NAMALWA (cell line): ENCODE measurements around the gene TBC1D7.
"Not testable (repeated sequence)": the region's sequence is repeated elsewhere in the genome, so short reads cannot be mapped to it uniquely, and the experiment has no call there.

Experiments
- DNase-seq: peaks from one replicate; pipeline ENCODE4 v3.0.0-alpha.2; 2015; ENCODE audit warnings: low spot score

The TBC1D7 gene

DNA sequence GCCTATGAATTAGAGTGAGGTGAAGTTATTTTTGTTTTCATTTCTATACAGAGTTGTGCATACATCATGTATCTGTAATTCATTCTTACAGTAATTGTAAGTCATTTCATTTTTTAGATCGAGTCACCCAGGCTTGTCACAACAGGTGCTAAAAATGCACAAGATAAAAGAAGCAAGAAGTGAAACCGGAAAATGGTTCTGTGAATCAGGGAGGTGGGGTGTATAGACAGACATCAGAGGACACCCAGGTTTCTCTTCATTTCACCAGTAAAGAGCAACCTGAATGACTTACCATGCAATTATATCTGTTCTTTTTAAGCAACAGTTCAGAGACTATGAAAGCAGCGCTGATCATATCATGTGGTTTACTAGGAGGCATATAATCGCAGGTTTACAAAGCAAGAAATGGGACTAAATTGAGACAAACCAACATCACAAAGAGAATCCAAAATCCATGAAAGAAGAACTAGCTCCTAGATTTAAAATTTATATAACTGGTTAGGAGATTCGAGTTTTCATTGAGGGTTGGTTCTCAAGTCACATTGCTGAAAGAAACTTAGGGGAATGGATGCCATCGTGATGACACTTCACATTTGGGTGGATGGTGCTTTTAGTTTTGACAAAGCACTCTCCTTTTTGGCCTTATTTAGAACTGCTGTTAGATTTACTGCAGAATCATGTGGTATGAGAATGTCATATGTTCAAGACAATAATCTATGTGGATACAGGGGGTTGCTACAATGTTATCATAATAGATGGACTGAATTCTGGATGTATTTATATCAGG lies 27.9 kb upstream of the TBC1D7 start:
- DNase-seq: peak; percentile 84

DNA sequence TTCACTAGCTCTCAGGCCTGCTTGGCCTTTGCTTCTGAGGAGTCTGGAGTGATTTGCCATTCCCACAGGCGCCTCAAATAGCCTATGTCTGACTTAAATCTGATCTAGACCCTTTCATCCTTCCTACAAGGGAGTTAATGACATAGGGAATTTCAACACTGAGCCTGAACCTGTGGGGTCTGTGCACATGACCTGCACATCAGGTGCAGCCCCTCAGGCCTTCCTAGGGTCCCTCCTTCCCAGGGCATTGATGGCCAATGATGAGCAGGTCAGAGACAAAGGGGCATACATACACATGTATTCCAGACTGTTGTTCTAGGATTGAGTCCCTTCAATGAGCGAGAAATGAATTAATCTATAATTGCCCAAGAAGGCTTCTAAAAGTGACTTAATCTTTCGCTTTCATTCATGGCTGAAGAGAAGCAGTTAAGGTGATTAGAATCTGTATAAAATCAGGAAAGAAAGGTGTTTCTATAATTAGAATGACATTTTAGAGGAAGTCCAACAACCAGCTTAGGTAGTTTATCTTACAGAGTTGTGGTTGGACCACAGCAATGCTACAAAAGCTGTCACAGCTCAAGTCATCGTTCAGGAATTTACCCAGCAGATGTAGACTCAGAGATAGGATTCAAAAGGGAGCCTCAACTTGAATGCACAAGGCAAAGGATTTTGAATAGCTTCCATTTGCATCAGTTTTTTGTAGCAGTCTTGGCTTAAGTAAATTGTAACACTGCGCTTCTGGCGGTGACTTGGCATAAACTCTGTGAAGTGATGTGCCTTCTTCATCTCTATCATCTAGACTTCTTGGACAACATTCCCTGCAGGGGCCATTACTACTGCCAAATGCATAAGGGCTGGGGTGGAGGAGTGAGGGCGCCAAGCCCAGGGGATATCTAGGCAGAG lies 27.0 kb upstream of the TBC1D7 start:
- no peak for DNase-seq

DNA sequence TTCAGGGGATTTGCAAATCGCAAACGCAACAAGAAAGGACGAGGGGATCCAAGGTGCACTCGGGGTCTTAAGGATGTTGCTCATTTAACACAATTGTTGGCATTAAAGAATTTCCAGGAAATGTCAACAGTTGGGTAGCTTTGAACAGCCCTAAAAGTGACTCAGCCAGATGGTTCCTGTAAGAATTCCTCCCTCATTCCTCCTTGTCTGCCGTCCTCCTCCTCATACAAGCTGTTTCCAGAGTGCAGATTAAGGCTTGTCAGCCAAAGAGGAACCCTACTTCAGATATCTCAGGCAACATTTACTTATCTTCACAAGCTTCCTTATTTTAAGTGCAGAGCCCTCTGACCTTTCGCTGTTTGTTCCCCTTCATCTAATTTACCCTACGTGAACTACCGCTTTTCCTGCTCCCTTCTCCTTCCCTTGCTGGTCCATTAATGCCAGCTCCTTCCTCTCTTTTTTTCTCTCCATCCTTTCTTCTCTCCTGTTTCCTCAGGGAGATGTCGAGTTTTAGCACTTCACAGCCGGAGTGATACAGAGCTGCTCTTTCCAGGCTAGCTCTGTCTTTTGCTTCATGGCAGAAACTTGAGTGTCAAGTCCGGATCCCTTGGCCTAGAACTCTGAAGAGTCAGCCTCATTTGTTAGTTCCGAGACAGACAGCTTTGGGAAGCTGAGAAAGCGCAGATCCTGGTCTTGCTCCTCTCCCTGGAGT lies 26.1 kb upstream of the TBC1D7 start:
- DNase-seq: no peak

DNA sequence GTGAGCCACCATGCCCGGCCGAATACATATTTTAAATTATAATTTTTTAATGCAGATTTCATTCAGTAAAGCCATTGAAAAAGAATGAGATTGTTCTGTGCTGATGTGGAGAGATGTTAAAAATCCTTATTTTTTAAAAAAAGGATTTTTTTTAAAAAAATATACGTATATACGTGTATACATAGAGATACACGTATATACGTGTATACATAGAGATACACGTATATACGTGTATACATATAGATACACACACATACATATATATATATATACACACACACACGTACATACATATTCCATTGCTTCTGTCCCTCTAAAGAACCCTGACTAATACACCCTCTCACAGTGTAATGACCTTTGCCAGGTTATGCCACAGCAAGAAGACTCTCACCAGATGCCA lies 23.8 kb upstream of the TBC1D7 start:
- no peak for DNase-seq

DNA sequence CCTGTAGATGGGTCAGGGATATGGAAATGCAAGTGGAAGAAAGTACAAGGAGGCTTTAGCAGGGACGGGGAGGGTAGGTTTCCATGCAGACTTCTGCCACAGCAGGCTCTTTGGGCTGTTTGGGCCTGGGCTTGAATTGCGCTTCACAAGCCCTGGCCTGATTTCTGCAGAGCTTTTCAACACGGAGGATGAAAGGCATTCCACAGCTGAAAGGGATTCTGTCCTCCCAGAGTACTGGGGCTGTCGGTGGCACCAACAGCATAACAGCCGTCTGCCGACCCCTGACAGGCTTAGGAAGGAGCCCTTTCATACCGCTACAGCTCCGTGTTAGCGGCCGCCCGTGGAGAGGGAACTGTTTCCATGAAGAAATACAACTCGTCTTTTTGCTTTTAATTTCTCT lies 22.9 kb upstream of the TBC1D7 start:
- no peak for DNase-seq

DNA sequence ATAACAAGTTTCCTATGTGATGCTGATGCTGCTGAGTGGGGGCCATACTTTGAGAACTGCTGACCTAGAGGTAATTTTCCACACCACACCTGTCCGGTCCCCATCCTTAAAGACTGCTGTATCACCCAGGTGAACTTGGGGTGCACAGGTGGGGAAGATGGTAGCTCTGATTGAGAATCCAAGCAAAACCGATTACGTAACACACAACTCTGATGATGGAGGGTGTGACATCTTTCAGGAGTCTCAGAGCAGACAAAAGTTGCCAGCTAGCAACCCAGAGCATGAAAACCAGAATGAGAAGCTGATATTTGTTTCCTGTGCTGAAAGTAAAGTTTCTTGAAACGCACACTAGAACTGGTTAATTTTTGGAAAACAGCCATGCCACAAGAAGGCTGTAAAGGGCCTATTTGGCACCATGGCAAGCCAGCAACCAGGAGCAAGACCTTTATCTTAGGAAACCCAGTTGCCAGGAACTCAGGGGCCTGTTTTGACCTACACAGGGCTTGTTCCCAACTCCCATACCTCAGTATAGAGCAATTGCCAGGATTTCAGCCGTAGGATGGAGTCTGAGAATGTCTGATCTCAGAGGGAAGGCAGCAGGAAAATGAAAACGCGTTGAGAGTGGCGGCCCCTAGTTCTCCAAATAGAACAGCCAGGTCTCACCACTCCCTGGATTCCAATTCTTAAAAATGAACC lies 21.6 kb upstream of the TBC1D7 start:
- DNase-seq: no peak

DNA sequence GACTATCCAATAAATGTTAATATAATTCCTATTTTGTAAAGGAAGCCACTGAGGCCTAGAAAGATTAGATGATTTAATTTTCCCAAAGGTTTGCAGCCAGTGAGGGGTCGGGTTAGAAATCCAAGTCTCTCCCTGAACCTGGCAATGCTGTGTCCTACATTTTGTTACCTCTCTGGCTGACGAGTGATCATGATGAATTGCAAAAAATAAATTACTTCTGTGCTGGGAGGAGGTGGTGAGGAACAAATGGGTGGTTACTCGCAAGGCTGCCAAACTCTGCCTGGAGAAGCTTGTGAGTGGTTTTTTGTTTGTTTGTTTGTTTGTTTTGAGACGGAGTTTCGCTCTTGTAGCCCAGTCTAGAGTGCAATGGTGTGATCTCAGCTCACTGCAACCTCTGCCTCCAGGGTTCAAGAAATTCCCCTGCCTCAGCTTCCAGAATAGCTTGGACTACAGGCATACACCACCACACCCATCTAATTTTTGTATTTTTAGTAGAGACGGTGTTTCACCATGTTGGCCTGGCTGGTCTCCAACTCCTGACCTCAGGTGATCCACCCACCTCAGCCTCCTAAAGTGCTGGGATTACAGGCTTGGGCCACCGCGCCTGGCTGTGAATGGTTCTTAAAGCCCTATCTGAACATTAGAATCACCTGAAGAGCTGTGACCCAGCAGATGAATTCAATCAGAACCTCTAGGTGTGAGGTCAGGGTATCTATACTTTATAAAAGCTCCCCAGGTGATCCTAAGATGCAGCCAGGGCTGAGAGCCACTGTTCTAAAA lies 20.2 kb upstream of the TBC1D7 start:
- no peak for DNase-seq

DNA sequence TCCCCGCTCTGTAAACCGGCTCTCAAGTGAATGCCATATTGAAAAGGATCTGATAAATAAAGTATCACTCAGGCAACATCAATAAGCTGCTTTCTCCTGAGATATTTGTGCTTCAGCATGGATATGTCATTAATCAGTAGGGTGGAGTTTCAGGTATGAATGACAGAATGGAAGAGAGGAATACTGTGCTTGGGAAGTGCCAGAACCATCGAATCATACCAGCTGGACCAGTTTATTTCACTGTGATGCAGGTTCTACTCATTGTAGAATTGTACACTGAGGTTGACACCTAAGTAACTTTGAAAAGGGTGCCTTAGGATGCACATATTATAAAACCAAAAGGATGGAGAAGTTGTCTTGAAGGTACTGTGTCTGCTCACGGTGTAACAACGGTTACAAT lies 17.9 kb upstream of the TBC1D7 start:
- no peak for DNase-seq

DNA sequence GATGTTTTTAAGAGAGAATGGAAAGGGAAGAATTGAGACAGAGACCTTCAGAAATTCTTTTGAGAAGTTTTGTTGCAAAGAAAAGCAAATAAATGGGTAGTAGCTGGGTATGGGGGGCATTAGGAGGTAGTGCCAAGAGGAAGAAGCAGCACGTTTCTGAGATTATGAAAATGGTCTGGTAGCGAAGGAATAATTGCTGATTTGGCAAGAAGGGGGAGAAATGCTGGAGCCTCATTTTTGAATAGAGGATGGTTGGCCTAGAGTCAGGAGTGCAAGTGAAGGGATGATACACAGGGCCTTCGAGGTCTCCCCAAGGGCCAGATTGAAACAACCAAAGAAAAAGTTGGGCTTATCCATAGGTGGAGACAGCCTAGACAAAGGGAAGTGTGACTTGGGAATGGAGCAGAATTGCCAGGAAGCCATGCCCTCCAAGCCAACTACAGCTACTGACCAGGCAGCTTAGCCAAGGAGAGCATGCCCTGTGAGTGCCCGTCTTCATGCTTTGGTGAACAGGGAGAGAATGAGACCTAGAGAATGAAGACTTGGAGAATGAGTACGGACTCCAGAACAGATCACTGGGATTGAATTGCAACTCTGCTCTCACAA lies 14.2 kb upstream of the TBC1D7 start:
- DNase-seq: no peak

DNA sequence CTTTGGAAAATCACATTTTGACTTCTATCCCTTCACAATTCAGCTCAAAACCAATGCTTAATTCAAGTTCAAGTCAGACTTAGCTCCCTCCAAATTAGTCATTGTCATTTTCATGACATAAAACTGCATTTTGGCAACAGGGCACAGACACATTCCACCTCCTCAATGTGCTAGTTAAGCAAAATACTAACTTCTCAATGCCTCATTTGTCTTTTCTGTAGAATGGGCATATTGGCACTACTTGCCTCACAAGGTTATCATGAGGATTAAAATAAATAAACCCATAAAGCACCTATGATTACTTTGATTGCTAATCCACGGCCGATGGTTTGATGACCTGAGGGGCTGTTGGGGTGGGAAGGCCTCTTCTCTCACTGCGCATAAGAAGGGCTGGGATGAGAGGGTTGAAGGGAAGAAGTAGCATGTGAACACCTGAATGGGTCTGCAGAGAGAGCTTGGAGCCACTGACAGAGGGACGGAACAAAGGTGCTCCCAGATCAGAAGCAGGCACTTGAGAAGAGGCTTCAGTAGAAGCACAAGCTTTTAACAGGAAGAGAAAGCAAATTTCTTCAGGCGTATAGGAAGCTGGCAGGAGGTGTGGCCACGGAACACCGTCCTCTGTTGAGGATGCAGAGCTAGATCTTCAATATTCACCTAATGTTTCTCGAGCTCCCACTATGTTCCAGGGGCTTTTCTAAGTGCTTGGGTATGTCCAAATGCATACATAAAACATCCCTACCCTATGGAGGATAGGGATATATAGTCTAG lies 11.7 kb upstream of the TBC1D7 start:
- DNase-seq: no peak

DNA sequence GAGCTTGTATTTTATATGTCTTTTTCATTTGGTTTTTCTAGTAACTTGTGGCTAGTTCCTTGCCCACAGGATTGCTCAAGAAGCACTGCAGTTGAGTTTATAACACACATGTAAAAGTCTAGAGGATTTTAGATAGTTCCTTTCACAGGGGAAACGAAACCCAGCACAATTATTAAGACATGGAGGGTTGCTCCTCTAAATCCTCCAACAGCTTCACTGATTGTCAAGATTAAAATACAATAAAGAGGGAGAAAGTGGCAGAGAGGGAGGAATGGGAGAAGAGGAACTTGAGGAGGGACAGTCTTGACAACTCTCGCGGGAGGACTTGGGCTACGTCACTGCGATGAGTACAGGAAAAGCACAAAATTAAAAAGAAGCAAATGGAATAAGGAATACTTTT lies 9.7 kb upstream of the TBC1D7 start:
- no peak for DNase-seq

DNA sequence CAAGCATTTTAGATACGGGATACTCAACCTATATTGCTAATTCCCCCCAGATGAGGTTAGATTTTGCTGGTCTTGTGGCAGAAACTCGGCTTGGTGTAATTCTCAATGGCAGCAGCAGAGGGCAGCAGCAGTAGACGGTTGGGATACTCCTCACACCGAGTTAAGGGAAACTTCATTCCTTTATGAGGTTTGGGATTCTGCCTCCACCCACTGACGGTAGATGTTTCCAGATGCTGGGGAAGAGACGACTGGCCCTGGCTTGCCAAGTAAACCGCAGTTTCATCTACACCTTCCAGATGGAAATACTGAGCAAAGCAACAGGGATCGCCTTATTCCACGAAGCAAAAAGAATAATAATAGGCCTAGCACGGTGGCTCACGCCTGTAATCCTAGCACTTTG lies 8.2 kb upstream of the TBC1D7 start:
- DNase-seq: peak; percentile 82

DNA sequence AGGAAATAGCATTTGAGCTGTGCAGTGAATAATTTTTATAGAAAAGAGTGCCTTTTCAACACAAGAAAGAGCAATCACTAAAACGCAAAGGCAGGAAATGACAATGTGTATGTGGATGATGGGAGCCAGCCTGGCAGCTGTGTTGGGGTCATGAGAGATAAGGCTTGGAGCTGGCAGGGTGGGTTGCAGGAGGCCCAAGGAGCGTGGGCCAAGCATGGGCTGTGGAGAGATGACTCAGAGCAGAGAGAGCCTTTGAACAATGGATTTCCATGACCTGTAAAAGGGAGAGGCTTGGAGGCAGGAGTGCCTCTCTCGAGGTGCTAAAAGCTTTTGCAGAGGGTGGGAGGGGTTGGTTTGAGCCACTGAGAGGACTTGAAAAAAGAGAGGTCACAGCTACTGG lies 6.6 kb upstream of the TBC1D7 start:
- no peak for DNase-seq

DNA sequence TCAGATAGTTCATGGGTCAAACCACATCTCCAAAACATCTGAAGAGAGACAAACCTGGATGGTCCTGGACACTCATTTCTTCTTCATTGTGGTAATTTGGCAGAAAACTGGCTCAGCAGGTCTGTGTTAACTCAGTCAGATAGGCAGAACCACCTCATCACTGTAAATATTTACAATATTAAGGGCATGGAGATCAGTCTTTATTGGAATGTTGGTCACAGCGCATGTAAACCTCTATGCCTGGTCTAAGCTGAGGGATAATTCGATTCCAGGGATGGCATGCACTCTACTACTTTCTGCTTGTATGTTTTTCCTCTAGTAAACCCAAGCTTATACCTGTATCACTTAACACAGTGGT lies 4.0 kb upstream of the TBC1D7 start:
- no peak for DNase-seq

DNA sequence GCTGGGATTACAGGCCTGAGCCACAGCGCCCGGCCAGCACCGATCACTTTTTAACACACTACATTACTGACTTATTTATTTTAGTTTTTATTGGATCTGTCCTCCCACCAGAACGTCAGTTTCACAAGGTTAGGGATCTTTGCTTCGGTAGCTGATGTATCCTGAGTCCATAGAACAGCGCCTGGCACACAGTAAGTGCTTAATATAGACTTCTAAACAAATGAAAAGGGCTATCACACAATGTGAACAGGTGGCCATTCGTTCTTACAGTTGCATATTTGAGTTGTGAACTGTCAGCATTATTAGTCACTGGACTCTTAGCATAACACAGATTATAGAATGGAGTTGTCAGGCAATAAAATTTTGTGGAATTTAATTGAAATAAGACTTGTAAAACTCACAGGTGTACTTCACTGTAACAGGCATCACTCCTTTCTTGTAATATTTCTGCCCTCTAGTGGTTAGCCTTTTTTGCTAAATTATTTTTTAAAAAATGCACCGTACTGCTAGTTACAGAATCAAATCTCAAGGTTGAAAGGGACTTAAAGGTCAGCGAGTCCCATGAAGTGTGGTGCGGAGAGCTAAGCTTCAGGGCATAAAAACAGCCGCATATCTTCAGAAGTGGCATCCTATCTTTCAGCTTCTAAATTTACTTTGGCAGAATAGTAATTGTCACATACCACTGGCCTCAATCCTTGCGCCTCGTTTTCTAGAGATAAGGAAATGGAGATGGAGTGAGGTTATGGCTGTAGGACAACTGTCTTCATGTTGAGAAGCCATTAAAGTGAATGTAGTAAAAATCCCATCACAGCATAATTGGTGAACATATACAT lies 3.4 kb upstream of the TBC1D7 start:
- DNase-seq: peak; percentile 69

DNA sequence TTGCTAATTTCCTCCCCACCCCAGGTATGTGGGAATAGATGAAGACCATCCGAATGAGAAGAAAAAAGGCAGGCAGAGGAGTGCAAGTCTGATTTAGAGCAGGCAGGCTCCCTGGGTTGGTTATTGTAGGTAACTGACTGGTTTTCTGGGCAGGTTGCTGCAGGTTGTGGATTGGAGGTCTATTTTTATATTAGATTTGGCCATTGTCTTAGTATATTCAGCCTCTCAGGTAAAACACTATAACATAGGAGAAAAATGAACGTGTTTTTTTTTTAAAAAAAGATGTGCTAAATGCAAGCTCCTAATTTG lies 492 bp upstream of the TBC1D7 start:
- DNase-seq: no peak

DNA sequence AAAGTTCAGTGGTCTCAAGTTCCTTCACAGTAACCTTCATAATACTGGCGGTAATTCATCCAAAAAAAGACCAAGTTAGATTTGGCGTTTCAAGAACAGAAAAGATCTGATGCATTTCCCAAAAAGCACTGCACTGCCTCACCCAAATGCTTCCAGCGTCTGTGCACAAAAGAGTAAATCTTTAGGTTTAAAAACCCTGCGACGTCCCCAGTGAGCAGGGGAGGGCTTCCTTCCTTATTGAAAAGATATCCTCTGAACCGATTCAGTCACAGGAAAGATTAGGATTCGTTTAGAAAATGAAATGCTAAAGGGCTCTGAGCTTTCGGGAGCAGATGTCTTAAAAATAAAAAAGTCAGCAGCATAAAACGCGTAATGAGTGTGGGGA lies 654 bp downstream of the TBC1D7 start:
- DNase-seq: no peak

DNA sequence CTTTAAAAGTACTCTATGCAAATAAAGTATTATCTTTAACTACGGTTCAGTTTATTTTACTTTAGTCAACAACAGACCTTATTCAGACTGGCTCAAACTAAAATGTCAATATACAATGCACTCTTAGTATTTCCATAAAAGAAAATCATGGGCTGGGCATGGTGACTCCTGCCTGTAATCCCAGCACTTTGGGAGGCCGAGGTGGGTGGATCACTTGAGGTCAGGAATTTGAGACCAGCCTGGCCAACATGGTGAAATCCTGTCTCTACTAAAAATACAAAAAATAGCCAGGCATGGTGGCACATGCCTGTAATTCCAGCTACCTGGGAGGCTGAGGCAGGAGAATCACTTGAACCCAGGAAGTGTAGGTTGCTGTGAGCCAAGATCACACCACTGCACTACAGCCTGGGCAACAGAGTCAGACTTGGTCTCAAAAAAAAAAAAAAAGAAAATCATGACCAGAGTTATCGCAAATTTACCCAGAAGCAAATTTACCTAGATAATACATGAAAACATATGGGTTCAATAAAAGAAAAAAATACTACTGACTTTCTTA lies 2.2 kb downstream of the TBC1D7 start:
- DNase-seq: not testable (repeated sequence)

DNA sequence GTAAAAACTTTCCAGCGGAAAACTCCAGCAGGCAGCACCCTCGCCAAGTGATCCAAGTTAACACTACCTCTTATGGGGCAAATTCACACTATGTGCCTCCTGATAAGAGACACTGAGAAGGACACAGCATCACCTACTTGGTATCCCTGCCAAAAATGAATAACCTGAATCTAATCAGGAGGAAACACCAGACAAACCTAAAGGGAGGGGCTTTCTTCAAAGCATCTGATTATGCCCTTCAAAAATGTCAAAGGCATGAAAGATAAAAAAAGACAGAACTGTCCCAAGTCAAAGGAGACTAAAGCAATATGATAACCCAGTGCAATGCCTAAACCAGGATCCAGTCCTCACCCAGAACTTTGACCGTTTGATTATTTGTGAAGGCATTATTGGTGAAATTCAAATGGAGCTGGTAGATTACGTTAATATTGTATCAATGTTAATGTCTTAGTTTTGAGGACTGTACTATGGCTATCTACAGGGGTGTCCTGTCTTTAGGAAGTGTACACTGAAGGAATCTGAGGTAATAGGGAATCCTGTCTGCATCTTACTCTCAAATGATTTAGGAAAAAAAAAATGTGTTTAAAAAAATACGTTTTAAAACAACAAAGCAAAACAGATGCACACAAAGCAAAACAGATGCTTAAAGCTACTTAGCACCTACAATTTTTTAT lies 8.3 kb downstream of the TBC1D7 start:
- DNase-seq: no peak
